Activated T-cell treated with anti-CD3 and anti-CD28 coated beads for 1 hour (primary cell): ENCODE measurements around the gene TBX1.
A peak's percentile ranks its signal among the peaks of the same experiment; 100 is the strongest.
"Not testable (repeated sequence)": the region's sequence is repeated elsewhere in the genome, so short reads cannot be mapped to it uniquely, and the experiment has no call there.

Source experiments
- DNase-seq: peaks from one replicate; pipeline ENCODE4 v3.0.0-alpha.2; 2020; ENCODE audit warnings: low read depth

The TBX1 gene

GRCh38 chr22:19765477-19766239, 5.1 kb downstream of the TBX1 start:
- no peak for DNase-seq

- no peak for DNase-seq
These were observed 5.6 kb downstream of the TBX1 start for GRCh38 chr22:19766240-19766510.

GRCh38 chr22:19766511-19767426, 6.2 kb downstream of the TBX1 start:
- DNase-seq = peak; percentile 19

- DNase-seq = no peak
These were observed 7.1 kb downstream of the TBX1 start for GRCh38 chr22:19767427-19768341.

GRCh38 chr22:19769393-19769715, 8.8 kb downstream of the TBX1 start:
- DNase-seq = no peak

- DNase-seq = no peak
These were observed 10.0 kb downstream of the TBX1 start for GRCh38 chr22:19770349-19771220.

- no peak for DNase-seq
These were observed 11.8 kb downstream of the TBX1 start for GRCh38 chr22:19772422-19772672.

- DNase-seq = no peak
These were observed 12.3 kb downstream of the TBX1 start for GRCh38 chr22:19772673-19773469.

- no peak for DNase-seq
These were observed 13.0 kb downstream of the TBX1 start for GRCh38 chr22:19773470-19774040.

- DNase-seq = no peak
These were observed 14.1 kb downstream of the TBX1 start for GRCh38 chr22:19774628-19775027.

- no peak for DNase-seq
These were observed 15.1 kb downstream of the TBX1 start for GRCh38 chr22:19775496-19776325.

- no peak for DNase-seq
These were observed 16.0 kb downstream of the TBX1 start for GRCh38 chr22:19776433-19777031.

GRCh38 chr22:19777192-19777591, 16.6 kb downstream of the TBX1 start:
- not testable (repeated sequence) for DNase-seq

GRCh38 chr22:19779011-19779421, 18.4 kb downstream of the TBX1 start:
- no peak for DNase-seq

GRCh38 chr22:19779685-19780268, 19.2 kb downstream of the TBX1 start:
- no peak for DNase-seq

GRCh38 chr22:19782533-19782932, 22.0 kb downstream of the TBX1 start:
- no peak for DNase-seq

GRCh38 chr22:19783586-19784383, 23.2 kb downstream of the TBX1 start:
- DNase-seq = no peak
